K562 (cell line): ENCODE measurements around the gene CDH5. TPM values are rescaled to one million over a fixed set of nuclear protein-coding genes. Genes with fewer than 3 reads are reported as not detected.

Source experiments
- ATAC-seq: fragments of 200-7000 bp; cut with Tn5 transposase; 3 replicates; pipeline ENCODE4 v1.9.1; 2020; ENCODE audit warnings: moderate library complexity
- BruUV-seq: library from RNA; stranded (reverse); fragments of 400-500 nt; replicated peaks from 2 replicates; lab custom pipeline; 2021; lab: Mats Ljungman, UMichigan
- CTCF ChIA-PET: fragments of 300-600 bp; formaldehyde crosslinking; extraction: SDS; loops from one replicate; lab custom pipeline; 2021; ENCODE audit warnings: low intra/inter-chr PET ratio; lab: Yijun Ruan, JAX
- POLR2A ChIA-PET: fragments of 300-600, 350-650 bp; sonication (Branson Sonifier 250); formaldehyde crosslinking; extraction: SDS; loops from one replicate; lab custom pipeline; 2021; ENCODE audit warnings: antibody characterized with exemption, inconsistent platforms; lab: Yijun Ruan, JAX
- DNase-seq, 4 experiments: peaks; one replicate each; pipeline versions ENCODE4 v3.0.0 to v3.0.0-alpha.2; 2011 to 2018; ENCODE audit warnings: low spot score in 3 of 4, mixed read lengths in 3 of 4; ENCODE audit errors: extremely low read depth in 1 of 4
- FAIRE-seq: peaks from 2 replicates; lab custom pipeline; 2011; peaks lifted over from hg19 to GRCh38; lab: Jason Lieb, UNC
- H2AFZ ChIP-seq: 2 replicates; pipeline ENCODE4 v1.6.0; 2011; ENCODE audit warnings: low read depth, low read length, control low read depth, inconsistent platforms
- H3K27ac ChIP-seq: fragments of 200-600 bp; 3 replicates; pipeline ENCODE4 v1.8.0; 2011; ENCODE audit warnings: low read depth, mild to moderate bottlenecking, control low read depth, inconsistent platforms, low read length, moderate library complexity, mixed read lengths; ENCODE audit errors: extremely low read depth
- H3K27me3 ChIP-seq, 2 experiments: fragments of 300-600 bp in 1 of 2; 2 replicates in 1 of 2; 3 replicates in 1 of 2; pipeline versions ENCODE4 v1.6.0 to v1.8.0; 2011; ENCODE audit warnings: inconsistent platforms in 2 of 2, low read length in 2 of 2, mild to moderate bottlenecking in 1 of 2, mixed read lengths in 1 of 2, moderate library complexity in 1 of 2; ENCODE audit not compliant: control insufficient read depth in 2 of 2, insufficient read depth in 2 of 2
- H3K36me3 ChIP-seq: fragments of 300-600 bp; 3 replicates; pipeline ENCODE4 v1.8.0; 2011; ENCODE audit warnings: mild to moderate bottlenecking, low read length, inconsistent platforms; ENCODE audit not compliant: control insufficient read depth, insufficient read depth
- H3K4me1 ChIP-seq, 2 experiments: fragments of 200-600 bp in 1 of 2; replicated peaks in 1 of 2; 2 replicates in 1 of 2; 3 replicates in 1 of 2; pipeline versions ENCODE4 v1.5.1 to v1.8.0; 2011; ENCODE audit warnings: inconsistent platforms in 2 of 2, low read length in 2 of 2, mild to moderate bottlenecking in 1 of 2, mixed read lengths in 1 of 2, moderate library complexity in 1 of 2; ENCODE audit not compliant: control insufficient read depth in 2 of 2, insufficient read depth in 2 of 2
- H3K4me2 ChIP-seq: 2 replicates; pipeline ENCODE4 v1.6.1; 2011; ENCODE audit warnings: low read length, control low read depth, inconsistent platforms, mixed read lengths; ENCODE audit not compliant: insufficient read depth
- H3K4me3 ChIP-seq: fragments of 200-600 bp; sonication (generic), shearing (Covaris generic); 2 replicates; pipeline ENCODE4 v1.5.1; 2016; ENCODE audit warnings: control low read depth, inconsistent platforms
- H3K79me2 ChIP-seq: fragments of 200-600 bp; 3 replicates; pipeline ENCODE4 v1.8.0; 2011; ENCODE audit warnings: low read length, inconsistent platforms; ENCODE audit not compliant: control insufficient read depth, insufficient read depth
- H3K9ac ChIP-seq, 2 experiments: 2 replicates each; pipeline versions ENCODE4 v1.6.0 to v1.6.1; 2011; ENCODE audit warnings: low read depth in 2 of 2, low read length in 2 of 2, control low read depth in 1 of 2, inconsistent platforms in 1 of 2, mild to moderate bottlenecking in 1 of 2, mixed read lengths in 1 of 2; ENCODE audit not compliant: insufficient read depth in 1 of 2
- H3K9me1 ChIP-seq: one replicate; pipeline ENCODE4 v1.6.0; 2011; ENCODE audit warnings: inconsistent platforms, mild to moderate bottlenecking, low read length, moderate library complexity; ENCODE audit not compliant: control insufficient read depth, insufficient read depth
- H3K9me3 ChIP-seq: replicated peaks from 2 replicates; pipeline ENCODE4 v1.5.1; 2011; ENCODE audit warnings: low read depth, low read length, inconsistent platforms; ENCODE audit not compliant: control insufficient read depth, insufficient read depth
- H4K20me1 ChIP-seq: replicated peaks from 2 replicates; pipeline ENCODE4 v1.6.1; 2011; ENCODE audit warnings: low read length, inconsistent platforms, mixed read lengths; ENCODE audit not compliant: control insufficient read depth, insufficient read depth
- FOXO4 ChIP-seq: fragments of 450-650 bp; formaldehyde crosslinking; IDR thresholded peaks from 2 replicates; pipeline ENCODE4 v1.4.0; 2020; ENCODE audit warnings: mild to moderate bottlenecking, moderate library complexity
- HINFP ChIP-seq: fragments of 450-650 bp; conservative IDR thresholded peaks from 2 replicates; pipeline ENCODE4 v1.6.1; 2016; ENCODE audit warnings: missing genetic modification characterization, low read depth, mild to moderate bottlenecking, control low read depth, missing compliant biosample characterization
- HNRNPH1 ChIP-seq: fragments of 200-400 bp; formaldehyde crosslinking; optimal IDR thresholded peaks from 2 replicates; pipeline ENCODE3; 2017; ENCODE audit warnings: low read depth, mild to moderate bottlenecking, low read length, moderate library complexity
- NEUROD1 ChIP-seq: fragments of 150-350 bp; IDR thresholded peaks from 2 replicates; pipeline ENCODE4 v1.6.1; 2014; ENCODE audit warnings: borderline replicate concordance, low read length, low read depth; ENCODE audit not compliant: partially characterized antibody
- PTRF ChIP-seq: fragments of 450-650 bp; IDR thresholded peaks from 2 replicates; pipeline ENCODE4 v1.6.1; 2016; ENCODE audit warnings: mild to moderate bottlenecking, missing genetic modification characterization, missing compliant biosample characterization
- RFX7 ChIP-seq: fragments of 250-450 bp; sonication (Bioruptor Pico); IDR thresholded peaks from 2 replicates; pipeline ENCODE4 v1.5.1; 2021; ENCODE audit warnings: mild to moderate bottlenecking
- SIRT6 ChIP-seq: IDR thresholded peaks from one replicate; pipeline ENCODE4 v1.6.1; 2012; ENCODE audit warnings: low read depth, mild to moderate bottlenecking, control low read depth, inconsistent platforms, low read length, moderate library complexity
- ZNF197 ChIP-seq: fragments of 200-800 bp; sonication (Bioruptor generic); IDR thresholded peaks from 2 replicates; pipeline ENCODE4 v1.6.1; 2016; ENCODE audit warnings: low read depth, missing genetic modification characterization, missing compliant biosample characterization
- ZNF707 ChIP-seq: fragments of 250-450 bp; sonication (Bioruptor Pico); conservative IDR thresholded peaks from 2 replicates; pipeline ENCODE4 v1.8.0; 2022; ENCODE audit warnings: inconsistent platforms, mild to moderate bottlenecking, moderate library complexity
- ZNF778 ChIP-seq: fragments of 450-650 bp; formaldehyde crosslinking; IDR thresholded peaks from 2 replicates; pipeline ENCODE4 v1.4.0; 2020; ENCODE audit warnings: mild to moderate bottlenecking, moderate library complexity
- WGBS: fragments of 100-300 bp; shearing (Covaris generic); methylation state at CpG from one replicate; pipeline ENCODE4 v1.1.6; 2016; ENCODE audit warnings: low coverage, mixed read lengths; ENCODE audit not compliant: insufficient coverage; ENCODE audit errors: missing lambda C conversion rate; 5-methylcytosine and 5-hydroxymethylcytosine counted together
- in situ Hi-C: fragments of 300-500 bp; cut with MboI; formaldehyde crosslinking; loops from 4 replicates; pipeline ENCODE4 v1.15.0; 2018; ENCODE audit warnings: inconsistent platforms, mixed read lengths
- intact Hi-C: fragments of 100-400 bp; cut with micrococcal nuclease; formaldehyde crosslinking; loops from 2 replicates; pipeline ENCODE4 v1.14.2; 2022
- polyA plus RNA-seq, 8 experiments: library from polyadenylated mRNA; depleted of rRNA in 4 of 8; stranded (reverse) in 5 of 8; unstranded in 3 of 8; fragments of >200 nt; fragmentation: Nextera tagmentation in 2 of 8; fragmentation: Illumina TruSeq in 1 of 8; extraction: Ambion mirVana in 2 of 8; extraction: Trizol in 1 of 8; gene quantifications; 2 replicates each; pipeline versions ENCODE4 v1.2.1 to v1.2.3, GENCODE V29; 2011 to 2014; ENCODE audit warnings: inconsistent platforms in 1 of 8, missing spikeins in 1 of 8
- total RNA-seq, 7 experiments: library from RNA; depleted of rRNA in 6 of 7; stranded (reverse); fragments of >200 nt in 6 of 7; fragmentation: Illumina TruSeq in 2 of 7; extraction: Trizol in 2 of 7; gene quantifications; 2 replicates each; pipeline versions ENCODE4 v1.2.1 to v1.2.3, GENCODE V29; 2011 to 2021; ENCODE audit warnings: low replicate concordance in 1 of 7

The CDH5 gene
- total and polyA plus RNA-seq, 9 of the 15 experiments (the other 6 are each of a cell fraction or from before 2014, with no cell fraction given), result not detected

GRCh38 chr16:66389256-66390176, 23.0 kb downstream of the CDH5 start:
- no TSS peak for BruUV-seq

More at GRCh38 chr16:66389256-66390176, 23.0 kb downstream of the CDH5 start:
- Histone ChIP-seq H3K27ac (no peak overlapping the region), H3K4me1 (no peaks in the 10 kb centered on the region), H3K4me2 (no peak overlapping the region), H3K79me2 (no peaks in the 10 kb centered on the region)
- FAIRE-seq, result no peak
- 1% methylated on average over 12 of the region's 13 CpGs for WGBS
- TF ChIP-seq PTRF (no peak), HINFP (tag) (no peak), FOXO4 (no peak), ZNF707 (CRISPR knock-in tag) (no peak), NEUROD1 (no peak), SIRT6 (no peak), ZNF778 (CRISPR knock-in tag) (no peak), HNRNPH1 (no peak), RFX7 (no peak), ZNF197 (CRISPR knock-in tag) (no peak)
- TF ChIP-seq, all 486 proteins: peak for 0
- Histone ChIP-seq H3K9me1 (no peaks in the 10 kb centered on the region), H3K4me3 (no peak overlapping the region), H3K27me3 (peaks cover 3 to 40% of the 10 kb centered on the region in 2 experiments; a peak in 4 of 5 replicates), H3K36me3 (no peaks in the 10 kb centered on the region), H4K20me1 (no peaks in the 10 kb centered on the region), H2AFZ (no peak overlapping the region), H3K9ac (no peak overlapping the region), H3K9me3 (no peaks in the 10 kb centered on the region)
- intact Hi-C loops, result no loop called here
- in situ Hi-C loops, result no loop called here
- ATAC-seq, result no peak
- POLR2A ChIA-PET, result no interaction called here
- no peak for DNase-seq
- CTCF ChIA-PET, result no interaction called here
